K562 (cell line): ENCODE measurements around the gene CHST2. TPM values are rescaled to one million over a fixed set of nuclear protein-coding genes. Genes with fewer than 3 reads are reported as not detected.

Experiments
- ATAC-seq: fragments of 200-7000 bp; cut with Tn5 transposase; 3 replicates; pipeline ENCODE4 v1.9.1; 2020; ENCODE audit warnings: moderate library complexity
- BruUV-seq: library from RNA; stranded (reverse); fragments of 400-500 nt; replicated peaks from 2 replicates; lab custom pipeline; 2021; lab: Mats Ljungman, UMichigan
- CTCF ChIA-PET: fragments of 300-600 bp; formaldehyde crosslinking; extraction: SDS; loops from one replicate; lab custom pipeline; 2021; ENCODE audit warnings: low intra/inter-chr PET ratio; lab: Yijun Ruan, JAX
- POLR2A ChIA-PET: fragments of 300-600, 350-650 bp; sonication (Branson Sonifier 250); formaldehyde crosslinking; extraction: SDS; loops from one replicate; lab custom pipeline; 2021; ENCODE audit warnings: antibody characterized with exemption, inconsistent platforms; lab: Yijun Ruan, JAX
- DNase-seq, 4 experiments: peaks; one replicate each; pipeline versions ENCODE4 v3.0.0 to v3.0.0-alpha.2; 2011 to 2018; ENCODE audit warnings: low spot score in 3 of 4, mixed read lengths in 3 of 4; ENCODE audit errors: extremely low read depth in 1 of 4
- FAIRE-seq: peaks from 2 replicates; lab custom pipeline; 2011; peaks lifted over from hg19 to GRCh38; lab: Jason Lieb, UNC
- H2AFZ ChIP-seq: 2 replicates; pipeline ENCODE4 v1.6.0; 2011; ENCODE audit warnings: low read depth, low read length, control low read depth, inconsistent platforms
- H3K27ac ChIP-seq: fragments of 200-600 bp; 3 replicates; pipeline ENCODE4 v1.8.0; 2011; ENCODE audit warnings: low read depth, mild to moderate bottlenecking, control low read depth, inconsistent platforms, low read length, moderate library complexity, mixed read lengths; ENCODE audit errors: extremely low read depth
- H3K27me3 ChIP-seq, 2 experiments: fragments of 300-600 bp in 1 of 2; 2 replicates in 1 of 2; 3 replicates in 1 of 2; pipeline versions ENCODE4 v1.6.0 to v1.8.0; 2011; ENCODE audit warnings: inconsistent platforms in 2 of 2, low read length in 2 of 2, mild to moderate bottlenecking in 1 of 2, mixed read lengths in 1 of 2, moderate library complexity in 1 of 2; ENCODE audit not compliant: control insufficient read depth in 2 of 2, insufficient read depth in 2 of 2
- H3K36me3 ChIP-seq: fragments of 300-600 bp; 3 replicates; pipeline ENCODE4 v1.8.0; 2011; ENCODE audit warnings: mild to moderate bottlenecking, low read length, inconsistent platforms; ENCODE audit not compliant: control insufficient read depth, insufficient read depth
- H3K4me1 ChIP-seq, 2 experiments: fragments of 200-600 bp in 1 of 2; replicated peaks in 1 of 2; 2 replicates in 1 of 2; 3 replicates in 1 of 2; pipeline versions ENCODE4 v1.5.1 to v1.8.0; 2011; ENCODE audit warnings: inconsistent platforms in 2 of 2, low read length in 2 of 2, mild to moderate bottlenecking in 1 of 2, mixed read lengths in 1 of 2, moderate library complexity in 1 of 2; ENCODE audit not compliant: control insufficient read depth in 2 of 2, insufficient read depth in 2 of 2
- H3K4me2 ChIP-seq: 2 replicates; pipeline ENCODE4 v1.6.1; 2011; ENCODE audit warnings: low read length, control low read depth, inconsistent platforms, mixed read lengths; ENCODE audit not compliant: insufficient read depth
- H3K4me3 ChIP-seq: fragments of 200-600 bp; sonication (generic), shearing (Covaris generic); 2 replicates; pipeline ENCODE4 v1.5.1; 2016; ENCODE audit warnings: control low read depth, inconsistent platforms
- H3K79me2 ChIP-seq: fragments of 200-600 bp; 3 replicates; pipeline ENCODE4 v1.8.0; 2011; ENCODE audit warnings: low read length, inconsistent platforms; ENCODE audit not compliant: control insufficient read depth, insufficient read depth
- H3K9ac ChIP-seq, 2 experiments: 2 replicates each; pipeline versions ENCODE4 v1.6.0 to v1.6.1; 2011; ENCODE audit warnings: low read depth in 2 of 2, low read length in 2 of 2, control low read depth in 1 of 2, inconsistent platforms in 1 of 2, mild to moderate bottlenecking in 1 of 2, mixed read lengths in 1 of 2; ENCODE audit not compliant: insufficient read depth in 1 of 2
- H3K9me1 ChIP-seq: one replicate; pipeline ENCODE4 v1.6.0; 2011; ENCODE audit warnings: inconsistent platforms, mild to moderate bottlenecking, low read length, moderate library complexity; ENCODE audit not compliant: control insufficient read depth, insufficient read depth
- H3K9me3 ChIP-seq: replicated peaks from 2 replicates; pipeline ENCODE4 v1.5.1; 2011; ENCODE audit warnings: low read depth, low read length, inconsistent platforms; ENCODE audit not compliant: control insufficient read depth, insufficient read depth
- H4K20me1 ChIP-seq: replicated peaks from 2 replicates; pipeline ENCODE4 v1.6.1; 2011; ENCODE audit warnings: low read length, inconsistent platforms, mixed read lengths; ENCODE audit not compliant: control insufficient read depth, insufficient read depth
- CCNT2 ChIP-seq: IDR thresholded peaks from 2 replicates; pipeline ENCODE4 v1.6.1; 2011; ENCODE audit warnings: borderline replicate concordance, low read depth, mild to moderate bottlenecking, moderate library complexity, mixed read lengths, low read length; ENCODE audit not compliant: insufficient read length; ENCODE audit errors: extremely low read depth
- COPS2 ChIP-seq: fragments of 450-650 bp; conservative IDR thresholded peaks from 2 replicates; pipeline ENCODE4 v1.6.1; 2016; ENCODE audit warnings: mild to moderate bottlenecking, moderate library complexity
- CTCF ChIP-seq, 3 experiments: IDR thresholded peaks in 2 of 3; conservative IDR thresholded peaks in 1 of 3; 2 replicates each; pipeline ENCODE4 v1.5.1; 2011 to 2012; ENCODE audit warnings: low read length in 3 of 3, mild to moderate bottlenecking in 3 of 3, control low read depth in 2 of 3, improper control_type of control experiment in 1 of 3, inconsistent platforms in 1 of 3, low read depth in 1 of 3, mixed read lengths in 1 of 3, moderate library complexity in 1 of 3; ENCODE audit not compliant: insufficient read depth in 2 of 3
- FOXK2 ChIP-seq, 2 experiments: fragments of 450-650 bp; IDR thresholded peaks in 1 of 2; conservative IDR thresholded peaks in 1 of 2; 2 replicates each; pipeline ENCODE4 v1.6.1; 2016; ENCODE audit warnings: low read depth in 2 of 2, mild to moderate bottlenecking in 1 of 2
- JUND ChIP-seq, 2 experiments: IDR thresholded peaks; 2 replicates in 1 of 2; 3 replicates in 1 of 2; pipeline ENCODE4 v1.6.1; 2011; ENCODE audit warnings: borderline replicate concordance in 2 of 2, low read depth in 2 of 2, low read length in 2 of 2, improper control_type of control experiment in 1 of 2, missing biosample characterization in 1 of 2, missing genetic modification characterization in 1 of 2, missing genetic modification reagents in 1 of 2
- L3MBTL2 ChIP-seq: fragments of 450-650 bp; IDR thresholded peaks from 2 replicates; pipeline ENCODE4 v1.6.1; 2016; ENCODE audit warnings: mild to moderate bottlenecking, moderate library complexity
- NCOA2 ChIP-seq, 2 experiments: fragments of 450-650 bp; IDR thresholded peaks; 2 replicates each; pipeline ENCODE4 v1.6.1; 2018; ENCODE audit warnings: mild to moderate bottlenecking in 2 of 2, moderate library complexity in 1 of 2; ENCODE audit not compliant: partially characterized antibody in 2 of 2
- SP1 ChIP-seq: sonication (generic); formaldehyde crosslinking; IDR thresholded peaks from 2 replicates; pipeline ENCODE4 v1.8.1; 2022; ENCODE audit warnings: mild to moderate bottlenecking, missing genetic modification reagents
- ZFPM2 ChIP-seq: fragments of 250-450 bp; sonication (Bioruptor Pico); IDR thresholded peaks from 2 replicates; pipeline ENCODE4 v1.5.1; 2022; ENCODE audit warnings: mild to moderate bottlenecking
- ZNF165 ChIP-seq: fragments of 250-450 bp; sonication (Bioruptor Pico); IDR thresholded peaks from 2 replicates; pipeline ENCODE4 v1.4.0; 2020; ENCODE audit warnings: borderline replicate concordance
- ZNF174 ChIP-seq: fragments of 250-450 bp; sonication (Bioruptor Pico); IDR thresholded peaks from 2 replicates; pipeline ENCODE4 v1.4.0; 2020; ENCODE audit warnings: mild to moderate bottlenecking
- ZNF175 ChIP-seq: fragments of 200-800 bp; sonication (Bioruptor generic); IDR thresholded peaks from 2 replicates; pipeline ENCODE4 v1.6.1; 2016; ENCODE audit warnings: low read depth, mild to moderate bottlenecking, missing genetic modification characterization, missing compliant biosample characterization
- ZNF444 ChIP-seq: fragments of 250-450 bp; sonication (Bioruptor Pico); IDR thresholded peaks from 2 replicates; pipeline ENCODE4 v1.4.0; 2020; ENCODE audit warnings: mild to moderate bottlenecking, moderate library complexity
- ZNF830 ChIP-seq: fragments of 250-450 bp; sonication (Bioruptor Pico); IDR thresholded peaks from 2 replicates; pipeline ENCODE4 v1.5.0; 2021; ENCODE audit warnings: mild to moderate bottlenecking
- WGBS: fragments of 100-300 bp; shearing (Covaris generic); methylation state at CpG from one replicate; pipeline ENCODE4 v1.1.6; 2016; ENCODE audit warnings: low coverage, mixed read lengths; ENCODE audit not compliant: insufficient coverage; ENCODE audit errors: missing lambda C conversion rate; 5-methylcytosine and 5-hydroxymethylcytosine counted together
- in situ Hi-C: fragments of 300-500 bp; cut with MboI; formaldehyde crosslinking; loops from 4 replicates; pipeline ENCODE4 v1.15.0; 2018; ENCODE audit warnings: inconsistent platforms, mixed read lengths
- intact Hi-C: fragments of 100-400 bp; cut with micrococcal nuclease; formaldehyde crosslinking; loops from 2 replicates; pipeline ENCODE4 v1.14.2; 2022
- polyA plus RNA-seq, 8 experiments: library from polyadenylated mRNA; depleted of rRNA in 4 of 8; stranded (reverse) in 5 of 8; unstranded in 3 of 8; fragments of >200 nt; fragmentation: Nextera tagmentation in 2 of 8; fragmentation: Illumina TruSeq in 1 of 8; extraction: Ambion mirVana in 2 of 8; extraction: Trizol in 1 of 8; gene quantifications; 2 replicates each; pipeline versions ENCODE4 v1.2.1 to v1.2.3, GENCODE V29; 2011 to 2014; ENCODE audit warnings: inconsistent platforms in 1 of 8, missing spikeins in 1 of 8
- total RNA-seq, 7 experiments: library from RNA; depleted of rRNA in 6 of 7; stranded (reverse); fragments of >200 nt in 6 of 7; fragmentation: Illumina TruSeq in 2 of 7; extraction: Trizol in 2 of 7; gene quantifications; 2 replicates each; pipeline versions ENCODE4 v1.2.1 to v1.2.3, GENCODE V29; 2011 to 2021; ENCODE audit warnings: low replicate concordance in 1 of 7
- TF ChIP-seq, protein P1 (sequence below): sonication (generic); formaldehyde crosslinking; IDR thresholded peaks from 2 replicates; pipeline ENCODE4 v1.8.1; 2023; ENCODE audit warnings: mild to moderate bottlenecking, missing genetic modification reagents

The CHST2 gene
- total and polyA plus RNA-seq, 9 of the 15 experiments (the other 6 are each of a cell fraction or from before 2014, with no cell fraction given) = 3.4 to 60.3 (median 13.9) TPM

DNA sequence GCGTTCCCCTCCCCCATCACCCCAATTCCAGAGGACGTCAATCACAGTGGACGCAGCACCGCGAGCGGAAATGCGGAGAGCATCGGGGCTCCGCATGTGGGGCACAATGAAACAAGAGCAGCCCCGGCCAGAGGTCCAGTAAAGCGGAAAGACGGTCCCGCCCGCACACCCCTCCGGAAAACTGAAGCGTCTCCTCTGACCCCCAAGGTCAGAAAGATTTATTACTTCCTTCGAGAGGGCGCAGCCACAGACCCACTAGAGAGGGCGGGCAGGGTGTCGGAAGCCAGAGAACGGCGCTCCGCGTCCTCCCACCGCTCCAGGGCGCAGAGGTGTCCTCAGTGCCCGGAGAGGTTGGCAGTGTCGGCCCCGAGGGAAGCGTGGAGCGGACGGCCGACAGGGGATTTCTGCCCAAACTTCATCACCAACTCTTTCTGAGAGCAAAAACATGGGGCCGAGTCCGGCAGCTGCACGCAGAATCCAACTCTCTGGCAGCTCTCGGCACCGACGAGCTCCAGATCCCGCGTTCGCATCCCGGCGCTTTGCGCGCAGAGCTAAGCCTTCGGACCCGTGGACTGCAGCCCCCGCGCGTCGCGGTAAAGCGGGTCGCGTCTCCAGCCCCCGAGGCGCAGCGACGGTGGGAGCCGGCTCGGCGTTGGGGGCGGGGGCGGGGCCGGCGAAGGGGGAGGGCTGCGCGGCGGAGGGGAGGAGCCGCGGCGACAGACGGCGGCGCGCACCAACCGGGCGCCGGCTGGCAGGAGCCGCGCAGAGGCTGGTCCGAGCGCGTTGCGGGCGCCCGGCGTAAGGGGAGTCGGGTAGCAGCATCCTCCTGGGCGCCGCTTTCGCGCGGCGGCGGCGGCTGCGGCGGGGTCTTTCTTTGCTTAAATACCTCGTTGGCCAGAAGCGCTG lies at the start of gene CHST2 (continued):
- TF ChIP-seq ZNF830 (CRISPR knock-in tag) (peak; percentile 11; the same call in 1 of the 2 replicates), ZNF444 (CRISPR knock-in tag) (no peak), CCNT2 (peak; percentile 51), ZFPM2 (0 out of 2 replicates have a peak, but pooled peaks have one; percentile 58), ZNF165 (CRISPR knock-in tag) (0 out of 2 replicates have a peak, but pooled peaks have one; percentile 18)

DNA sequence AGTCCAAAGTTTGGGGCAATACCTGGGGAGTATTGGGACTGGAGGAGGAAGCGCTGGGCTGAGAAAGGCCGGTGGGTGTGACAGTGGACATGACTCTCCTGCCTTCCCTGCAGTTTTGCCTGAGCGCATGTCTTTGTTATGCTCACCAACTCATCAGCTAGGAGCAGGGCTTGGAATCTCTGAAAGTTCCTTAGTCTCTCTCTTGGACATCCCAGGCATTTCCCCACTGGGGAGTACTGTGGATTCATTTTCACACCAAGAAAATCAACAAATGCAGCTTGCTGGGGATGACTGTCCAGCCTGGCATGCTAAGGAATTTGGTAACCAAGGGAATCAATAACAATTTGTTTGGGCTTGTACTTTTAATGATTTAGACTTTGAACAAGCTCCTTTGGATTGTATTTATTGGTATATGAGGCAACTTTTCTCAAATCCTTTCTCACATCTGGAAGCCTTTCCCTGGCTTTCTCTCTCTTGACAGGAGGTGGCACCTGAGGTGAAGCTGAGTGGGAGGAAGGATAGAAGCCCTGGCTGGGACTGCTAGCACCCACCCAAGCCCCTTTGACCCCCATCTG lies 48.5 kb upstream of the CHST2 start:
- intact Hi-C loops = no loop called here
- H3K4me3 ChIP-seq = no peak overlapping the region
- H3K9ac ChIP-seq = no peak overlapping the region; a peak in 1 of 4 replicates
- H4K20me1 ChIP-seq = no peaks in the 10 kb centered on the region
- in situ Hi-C loops = no loop called here
- H3K36me3 ChIP-seq = no peaks in the 10 kb centered on the region
- peak overlapping the region; percentile 73 for H2AFZ ChIP-seq
- 68% methylated on average over 3 of the region's 3 CpGs for WGBS
- BruUV-seq = no TSS peak
- ATAC-seq (peak; percentile 30), FAIRE-seq (no peak), DNase-seq (no peak)
- H3K79me2 ChIP-seq = no peaks in the 10 kb centered on the region
- H3K9me3 ChIP-seq = no peaks in the 10 kb centered on the region
- POLR2A ChIA-PET = interaction anchor here (1.3 kb wide), 1 partner anchor 52 kb away, joined by 4 read pairs; no protein-coding TSS in a partner anchor
- H3K9me1 ChIP-seq = no peaks in the 10 kb centered on the region
- CTCF ChIA-PET = interaction anchor here (0.5 kb wide), 1 partner anchor 22 kb away, joined by 5 read pairs; no protein-coding TSS in a partner anchor
- H3K4me1 ChIP-seq = peaks cover 10 to 11% of the 10 kb centered on the region in 2 experiments; a peak in 4 of 5 replicates
- no peaks in the 10 kb centered on the region for H3K27me3 ChIP-seq
- no peak overlapping the region for H3K27ac ChIP-seq
- no peak overlapping the region for H3K4me2 ChIP-seq
- TF ChIP-seq CTCF (IDR thresholded peaks at IDR 0.05 in 2 of 3, conservative IDR thresholded peaks at IDR 0.05 in 1 of 3; ENCODE audit: insufficient read depth in 2 of 3, low read depth in 1 of 3, low read length in 3 of 3) (0 out of 6 replicates have a peak, but pooled peaks of 1 of the 3 experiments have one; percentile 1), NCOA2 (IDR thresholded peaks at IDR 0.05; ENCODE audit: partially characterized antibody in 2 of 2) (no peak), JUND (IDR thresholded peaks at IDR 0.05; ENCODE audit: borderline replicate concordance, low read depth, low read length) (no peak), JUND (tag; IDR thresholded peaks at IDR 0.05; ENCODE audit: borderline replicate concordance, low read depth, low read length) (no peak), SP1 (CRISPR knock-in tag) (no peak), ZNF174 (CRISPR knock-in tag) (no peak), L3MBTL2 (no peak), COPS2 (no peak), ZNF175 (no peak), FOXK2 (conservative IDR thresholded peaks at IDR 0.05 in 1 of 2, IDR thresholded peaks at IDR 0.05 in 1 of 2; ENCODE audit: low read depth in 2 of 2) (no peak)
- TF ChIP-seq, protein P1, sequence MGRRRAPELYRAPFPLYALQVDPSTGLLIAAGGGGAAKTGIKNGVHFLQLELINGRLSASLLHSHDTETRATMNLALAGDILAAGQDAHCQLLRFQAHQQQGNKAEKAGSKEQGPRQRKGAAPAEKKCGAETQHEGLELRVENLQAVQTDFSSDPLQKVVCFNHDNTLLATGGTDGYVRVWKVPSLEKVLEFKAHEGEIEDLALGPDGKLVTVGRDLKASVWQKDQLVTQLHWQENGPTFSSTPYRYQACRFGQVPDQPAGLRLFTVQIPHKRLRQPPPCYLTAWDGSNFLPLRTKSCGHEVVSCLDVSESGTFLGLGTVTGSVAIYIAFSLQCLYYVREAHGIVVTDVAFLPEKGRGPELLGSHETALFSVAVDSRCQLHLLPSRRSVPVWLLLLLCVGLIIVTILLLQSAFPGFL (CRISPR knock-in tag) = no peak
